Ovary (tissue), 9 donors: Measurements from ENCODE around the gene HYAL4. TPM values are rescaled to one million over a fixed set of nuclear protein-coding genes. Genes with fewer than 3 reads are reported as not detected.

Experiments
- DNase-seq, 5 donors: peaks; one replicate each; pipeline ENCODE4 v3.0.0-alpha.2; 2019 to 2020
- H3K27ac ChIP-seq, 2 donors: fragments of 200-600 bp; one replicate each; pipeline versions ENCODE4 v1.5.1 to v1.8.0; 2019 to 2022
- H3K27me3 ChIP-seq: fragments of 200-600 bp; one replicate; pipeline ENCODE4 v1.8.0; 2022
- H3K36me3 ChIP-seq: fragments of 200-600 bp; sonication (generic); one replicate; pipeline ENCODE4 v1.5.1; 2019
- H3K4me1 ChIP-seq: one replicate; pipeline ENCODE4 v1.8.1; 2013; ENCODE audit warnings: mild to moderate bottlenecking, moderate library complexity; ENCODE audit not compliant: insufficient read depth
- H3K4me3 ChIP-seq: fragments of 200-600 bp; sonication (generic); one replicate; pipeline ENCODE4 v1.5.1; 2017
- H3K9me3 ChIP-seq, 2 donors: fragments of 200-600 bp in 1 of 2; sonication (generic) in 1 of 2; one replicate each; pipeline versions ENCODE4 v1.5.1 to v1.8.1; 2013 to 2019; ENCODE audit warnings: mild to moderate bottlenecking in 1 of 2, moderate library complexity in 1 of 2
- CTCF ChIP-seq, 3 donors: fragments of 450-650 bp in 2 of 3; fragments of 200-600 bp in 1 of 3; IDR thresholded peaks; one replicate each; pipeline versions ENCODE4 v1.5.1 to v1.8.0; 2016 to 2022; ENCODE audit warnings: antibody characterized with exemption in 3 of 3, mild to moderate bottlenecking in 1 of 3
- EP300 ChIP-seq: sonication (generic); formaldehyde crosslinking; IDR thresholded peaks from one replicate; pipeline ENCODE4 v1.6.1; 2017; ENCODE audit warnings: antibody characterized with exemption
- POLR2A ChIP-seq: fragments of 450-650 bp; IDR thresholded peaks from one replicate; pipeline ENCODE4 v1.6.1; 2017; ENCODE audit warnings: antibody characterized with exemption, mild to moderate bottlenecking, moderate library complexity
- WGBS, 3 donors: extraction: QIAGEN DNeasy Blood & Tissue Kit in 1 of 3; methylation state at CpG; one replicate each; pipeline versions ENCODE4 v1.1.5 to v1.1.7; 2013 to 2017; 5-methylcytosine and 5-hydroxymethylcytosine counted together
- intact Hi-C, 4 donors: fragments of 100-400 bp; cut with DNase I; formaldehyde crosslinking; loops; one replicate each; pipeline versions ENCODE4 v1.11.0 to v1.15.1; 2022 to 2023
- polyA plus RNA-seq, 2 donors: library from polyadenylated mRNA; stranded (reverse); fragments of 200-250 nt in 1 of 2; fragments of 350-450 nt in 1 of 2; fragmentation: Illumina TruSeq in 1 of 2; extraction: RNeasy Lipid Tissue Mini Kit (QIAGEN cat#74804) in 1 of 2; gene quantifications; one replicate each; pipeline ENCODE4 v1.2.3, GENCODE V29; 2013 to 2014
- total RNA-seq, 7 donors: library from RNA; depleted of rRNA in 2 of 7; stranded (reverse); fragments of >200 nt in 2 of 7; fragmentation: NEBNext Ultra II Directional in 3 of 7; extraction: Animal tissue kit (Norgen Biotek cat#: 25700) in 3 of 7; gene quantifications; one replicate each; pipeline versions ENCODE4 v1.1.0 to v1.2.4, GENCODE V29; 2016 to 2023
- donor health status: DM: no; HTN: no; CAD: no; lungs with moderate emphysema.
- donor health status: DM: no; HTN: no; CAD: no.
- donor health status: Bipolar disorder and iron deficiency.
- donor health status: DM: yes; HTN: yes; CAD: no.
- donor health status: DM: no; HTN: no; CAD: no.
- donor health status: DM: yes; HTN: yes; CAD: no.

HYAL4 gene
- total and polyA plus RNA-seq, 9 donors: 0.20 TPM; not detected in 8

DNA sequence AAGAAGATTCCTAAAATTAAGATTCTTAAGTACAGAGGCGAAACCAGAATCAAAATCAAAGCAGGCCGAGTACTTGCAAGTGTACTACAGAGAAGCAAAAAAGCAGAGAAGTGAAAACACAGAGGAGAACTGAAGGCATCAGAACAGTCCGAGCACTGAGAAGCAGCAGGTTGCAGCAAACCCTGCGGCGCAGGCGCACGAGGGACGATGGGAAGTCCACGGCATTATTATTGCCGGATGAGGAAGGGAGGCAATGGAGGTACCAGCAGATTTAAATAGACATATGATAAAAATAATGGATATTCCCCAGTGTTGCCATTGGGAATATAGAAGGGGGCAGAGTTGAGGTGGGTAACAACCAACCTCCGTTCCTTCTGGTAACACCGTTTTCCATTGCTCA lies 72.9 kb downstream of the HYAL4 start:
- no peak overlapping the region for H3K27ac ChIP-seq
- no peaks in the 10 kb centered on the region for H3K36me3 ChIP-seq
- 95 to 96% (median 96%) methylated on average over 12 of the region's 12 CpGs for WGBS, 3 donors
- H3K4me3 ChIP-seq: no peak overlapping the region
- TF ChIP-seq CTCF (IDR thresholded peaks at IDR 0.05) (no peak), EP300 (no peak), POLR2A (no peak)
- H3K9me3 ChIP-seq: no peaks in the 10 kb centered on the region
- H3K4me1 ChIP-seq: no peaks in the 10 kb centered on the region
- no peaks in the 10 kb centered on the region for H3K27me3 ChIP-seq
- intact Hi-C loops: no loop called here
- no peak for DNase-seq

DNA sequence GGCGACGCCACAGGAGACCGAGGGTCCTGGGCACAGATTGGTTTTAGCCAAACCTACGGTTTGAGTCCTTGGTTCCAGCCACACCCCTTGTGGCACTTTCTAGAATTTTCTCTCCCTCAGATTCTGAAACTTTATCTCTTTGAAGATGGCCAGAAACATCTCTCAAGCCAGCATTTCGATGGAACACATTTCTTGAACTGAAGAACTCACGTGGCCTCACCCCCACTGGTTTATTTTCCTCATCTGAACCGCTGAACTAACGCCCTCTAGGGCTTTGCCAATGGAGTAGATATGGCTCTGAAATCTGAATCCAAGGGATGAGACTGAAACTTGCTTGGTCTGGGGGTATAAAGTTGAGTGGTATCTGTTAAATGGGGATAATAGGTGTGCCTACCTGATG lies 73.3 kb downstream of the HYAL4 start:
- no peak for TF ChIP-seq CTCF (IDR thresholded peaks at IDR 0.05)
- Histone ChIP-seq H3K36me3 (no peaks in the 10 kb centered on the region), H3K27ac (no peak overlapping the region), H3K4me1 (no peaks in the 10 kb centered on the region), H3K9me3 (no peaks in the 10 kb centered on the region), H3K4me3 (no peak overlapping the region), H3K27me3 (no peaks in the 10 kb centered on the region)
- 90 to 93% (median 92%) methylated on average over 8 of the region's 8 CpGs for WGBS, 3 donors
- no peak for DNase-seq
- intact Hi-C loops: no loop called here

- no peaks in the 10 kb centered on the region for H3K4me1 ChIP-seq
- intact Hi-C loops: no loop called here
- no peak overlapping the region for H3K4me3 ChIP-seq
- WGBS, 3 donors: 86 to 95% (median 89%) methylated on average over 4 of the region's 4 CpGs
- no peak for TF ChIP-seq EP300
- TF ChIP-seq CTCF (IDR thresholded peaks at IDR 0.05): no peak
- TF ChIP-seq POLR2A: no peak
- H3K9me3 ChIP-seq: no peaks in the 10 kb centered on the region
- no peaks in the 10 kb centered on the region for H3K27me3 ChIP-seq
- no peak for DNase-seq
- no peaks in the 10 kb centered on the region for H3K36me3 ChIP-seq
- no peak overlapping the region for H3K27ac ChIP-seq
These were observed 78.6 kb downstream of the HYAL4 start for GRCh38 chr7:123923599-123923998.

DNA sequence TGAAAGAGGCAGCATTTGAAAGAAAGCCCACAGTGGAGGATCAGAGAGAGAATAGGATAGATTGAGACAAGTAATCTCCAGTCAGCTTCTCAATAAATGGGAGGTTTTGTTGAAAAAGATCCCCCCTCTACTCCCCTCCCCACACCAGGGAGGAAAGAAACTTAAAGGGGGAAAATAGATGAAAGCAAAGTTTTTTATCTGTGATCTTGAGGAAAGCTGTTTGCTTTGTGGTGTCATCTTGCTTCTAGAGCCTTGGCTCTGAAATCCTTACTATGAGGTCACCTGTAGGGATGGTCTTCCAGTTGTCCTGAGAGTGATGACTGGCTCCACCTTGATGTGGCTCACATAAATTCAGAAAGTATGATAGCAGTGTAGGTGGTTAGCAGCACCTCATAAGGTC lies 80.0 kb downstream of the HYAL4 start, which contains the start of gene SPAM1:
Gene SPAM1, plus strand, starts transcription at position 301 of the 400 bp plus-strand sequence. CDS start 28,330 bp downstream, outside the sequence.
- Histone ChIP-seq H3K27me3 (no peaks in the 10 kb centered on the region), H3K9me3 (no peaks in the 10 kb centered on the region), H3K27ac (no peak within 1 kb of the TSS), H3K4me1 (no peaks in the 10 kb centered on the region), H3K4me3 (no peak within 1 kb of the TSS), H3K36me3 (no peaks in the 10 kb centered on the region)
- TF ChIP-seq CTCF (IDR thresholded peaks at IDR 0.05) (no peak), POLR2A (no peak), EP300 (no peak)
- no peak for DNase-seq
- intact Hi-C loops: no loop called here

Other genes with a start within 250 kb of the HYAL4 start
- gene ASB15, start 243.3 kb upstream of the HYAL4 start, total RNA-seq: not detected
- not detected for gene ASB15, start 243.3 kb upstream of the HYAL4 start, polyA plus RNA-seq
- gene LMOD2, start 189.3 kb upstream of the HYAL4 start, total RNA-seq: under 1 TPM in 1 of 7 donors, not detected in 6; 0.15 TPM
- under 1 TPM in 1 of 2 donors, not detected in 1; 0.07 TPM for gene LMOD2, start 189.3 kb upstream of the HYAL4 start, polyA plus RNA-seq
- 10 to 100 TPM; 36.8 to 71.5 (median 50.8) TPM for gene WASL, start 96.2 kb upstream of the HYAL4 start, total RNA-seq
- 10 to 100 TPM; 29.1 to 43.5 TPM for gene WASL, start 96.2 kb upstream of the HYAL4 start, polyA plus RNA-seq
- gene SPAM1, start 80.1 kb downstream of the HYAL4 start, total RNA-seq: not detected
- not detected for gene SPAM1, start 80.1 kb downstream of the HYAL4 start, polyA plus RNA-seq
- gene TMEM229A, start 187.9 kb downstream of the HYAL4 start, total RNA-seq: under 1 TPM in 4 of 7 donors, not detected in 3; 0.47 to 0.92 (median 0.60) TPM
- 1 to 10 TPM in 1 of 2 donors, under 1 TPM in 1; 0.22 to 1.8 TPM for gene TMEM229A, start 187.9 kb downstream of the HYAL4 start, polyA plus RNA-seq